ENCODE data around the gene PKM.

GRCh38 chr15:72235298-72235697 lies 4.3 kb upstream of the PKM start:
- TF ChIP-seq CTCF (optimal IDR thresholded peaks at IDR 0.05 in 1 of 3, IDR thresholded peaks at IDR 0.05 in 1 of 3, conservative IDR thresholded peaks at IDR 0.05 in 1 of 3; ENCODE audit: extremely low read depth in 1 of 3, insufficient read depth in 2 of 3, low read length in 3 of 3) (no peak), EZH2 (IDR thresholded peaks at IDR 0.05; ENCODE audit: low read length) (no peak)
